SK-N-SH (cell line): Measurements from ENCODE around the gene TKTL1. TPM values are rescaled to one million over a fixed set of nuclear protein-coding genes. Genes with fewer than 3 reads are reported as not detected.

ENCODE experiments used
- CTCF ChIA-PET: fragments of 300-600, 350-600 bp; formaldehyde crosslinking; extraction: SDS; loops from one replicate; lab custom pipeline; 2021; lab: Yijun Ruan, JAX
- POLR2A ChIA-PET: fragments of 350-600 bp; sonication (Branson Sonifier 250); formaldehyde crosslinking; extraction: SDS; loops from one replicate; lab custom pipeline; 2020; ENCODE audit warnings: antibody characterized with exemption, inconsistent platforms; lab: Yijun Ruan, JAX
- DNase-seq: peaks from one replicate; pipeline ENCODE4 v3.0.0; 2012
- H2AFZ ChIP-seq: fragments of 200-600 bp; sonication (generic); 2 replicates; pipeline ENCODE4 v1.8.1; 2016; ENCODE audit warnings: antibody characterized with exemption, mild to moderate bottlenecking, low read depth
- H3F3A ChIP-seq: fragments of 200-600 bp; sonication (generic); replicated peaks from 2 replicates; pipeline ENCODE3; 2016; ENCODE audit warnings: antibody characterized with exemption, mild to moderate bottlenecking; ENCODE audit not compliant: insufficient read depth
- H3K27ac ChIP-seq, 2 experiments: fragments of 200-500 bp in 1 of 2; fragments of 200-600 bp in 1 of 2; sonication (Bioruptor generic) in 1 of 2; sonication (generic), shearing (Covaris generic) in 1 of 2; 2 replicates each; pipeline versions ENCODE4 v1.5.1 to v1.6.1; 2014 to 2016; ENCODE audit warnings: low read depth in 2 of 2, inconsistent platforms in 1 of 2, low read length in 1 of 2, mild to moderate bottlenecking in 1 of 2, mixed read lengths in 1 of 2
- H3K27me3 ChIP-seq: fragments of 200-600 bp; sonication (generic), shearing (Covaris generic); 2 replicates; pipeline ENCODE4 v1.6.1; 2016; ENCODE audit warnings: mixed run types; ENCODE audit not compliant: insufficient read depth
- H3K36me3 ChIP-seq, 2 experiments: fragments of 200-500 bp in 1 of 2; fragments of 200-600 bp in 1 of 2; sonication (Bioruptor generic) in 1 of 2; sonication (generic) in 1 of 2; replicated peaks in 1 of 2; 2 replicates each; pipeline versions ENCODE3 to v1.5.1; 2014 to 2016; ENCODE audit warnings: low read length in 1 of 2, mild to moderate bottlenecking in 1 of 2; ENCODE audit not compliant: insufficient read depth in 2 of 2, control insufficient read depth in 1 of 2
- H3K4me1 ChIP-seq, 2 experiments: fragments of 200-500 bp in 1 of 2; fragments of 200-600 bp in 1 of 2; sonication (Bioruptor generic) in 1 of 2; sonication (generic), shearing (Covaris generic) in 1 of 2; 2 replicates each; pipeline versions ENCODE4 v1.5.1 to v1.6.1; 2014 to 2016; ENCODE audit warnings: low read depth in 1 of 2, low read length in 1 of 2, mixed run types in 1 of 2; ENCODE audit not compliant: insufficient read depth in 2 of 2, control insufficient read depth in 1 of 2
- H3K4me2 ChIP-seq: fragments of 200-600 bp; sonication (generic), shearing (Covaris generic); 2 replicates; pipeline ENCODE4 v1.6.1; 2017; ENCODE audit warnings: mixed run types
- H3K4me3 ChIP-seq, 2 experiments: fragments of 200-500 bp in 1 of 2; fragments of 200-600 bp in 1 of 2; sonication (Bioruptor generic) in 1 of 2; sonication (generic), shearing (Covaris generic) in 1 of 2; 2 replicates each; pipeline versions ENCODE4 v1.5.1 to v1.8.1; 2014 to 2016; ENCODE audit warnings: low read depth in 2 of 2, inconsistent platforms in 1 of 2, low read length in 1 of 2, mild to moderate bottlenecking in 1 of 2, mixed read lengths in 1 of 2, moderate library complexity in 1 of 2
- H3K79me2 ChIP-seq: fragments of 200-600 bp; sonication (generic); 2 replicates; pipeline ENCODE4 v1.8.1; 2017; ENCODE audit warnings: mild to moderate bottlenecking; ENCODE audit not compliant: insufficient read depth
- H3K9ac ChIP-seq: fragments of 200-600 bp; sonication (generic); 2 replicates; pipeline ENCODE4 v1.6.1; 2017; ENCODE audit warnings: mixed run types
- H3K9me2 ChIP-seq: fragments of 200-600 bp; sonication (generic); 2 replicates; pipeline ENCODE4 v1.6.1; 2017; ENCODE audit warnings: mixed run types
- H3K9me3 ChIP-seq: fragments of 200-600 bp; sonication (generic); 2 replicates; pipeline ENCODE4 v1.6.1; 2017; ENCODE audit warnings: mixed run types, mild to moderate bottlenecking, moderate library complexity
- H4K20me1 ChIP-seq: fragments of 200-600 bp; sonication (generic); 2 replicates; pipeline ENCODE4 v1.6.1; 2017; ENCODE audit warnings: mild to moderate bottlenecking, mixed run types; ENCODE audit not compliant: insufficient read depth
- EP300 ChIP-seq, 2 experiments: IDR thresholded peaks; 2 replicates each; pipeline versions ENCODE4 v1.4.0 to v1.6.1; 2012; ENCODE audit warnings: borderline replicate concordance in 1 of 2, low read depth in 1 of 2, low read length in 1 of 2
- FOXJ3 ChIP-seq: sonication (generic); formaldehyde crosslinking; IDR thresholded peaks from 2 replicates; pipeline ENCODE4 v1.5.1; 2020; ENCODE audit warnings: mild to moderate bottlenecking, missing genetic modification reagents
- IRF3 ChIP-seq: fragments of 150-350 bp; IDR thresholded peaks from 2 replicates; pipeline ENCODE4 v1.6.1; 2016; ENCODE audit warnings: mild to moderate bottlenecking, low read depth, low read length
- MEF2A ChIP-seq: IDR thresholded peaks from 2 replicates; pipeline ENCODE4 v1.4.0; 2012; ENCODE audit warnings: low read depth, borderline replicate concordance
- MXI1 ChIP-seq: IDR thresholded peaks from 2 replicates; pipeline ENCODE4 v1.6.1; 2012; ENCODE audit warnings: mild to moderate bottlenecking, low read depth, low read length, improper control_type of control experiment
- PBX3 ChIP-seq: IDR thresholded peaks from 2 replicates; pipeline ENCODE4; 2012
- POLR2AphosphoS5 ChIP-seq: IDR thresholded peaks from 2 replicates; pipeline ENCODE4 v1.6.1; 2012; ENCODE audit warnings: low read depth, low read length
- RCOR1 ChIP-seq: fragments of 150-350 bp; IDR thresholded peaks from 2 replicates; pipeline ENCODE4 v1.6.1; 2017; ENCODE audit warnings: antibody characterized with exemption, low read length
- REST ChIP-seq: IDR thresholded peaks from 2 replicates; pipeline ENCODE4 v1.6.1; 2012; ENCODE audit warnings: mild to moderate bottlenecking, low read depth, low read length, moderate library complexity
- SMC3 ChIP-seq: IDR thresholded peaks from 2 replicates; pipeline ENCODE4 v1.6.1; 2012; ENCODE audit warnings: low read depth, low read length, improper control_type of control experiment
- TAF1 ChIP-seq: IDR thresholded peaks from 2 replicates; pipeline ENCODE4 v1.6.1; 2012; ENCODE audit warnings: low read depth, mild to moderate bottlenecking, low read length, moderate library complexity, borderline replicate concordance
- WGBS: methylation state at CpG from one replicate; pipeline ENCODE4 v1.1.6; 2017; ENCODE audit warnings: low lambda C conversion rate; 5-methylcytosine and 5-hydroxymethylcytosine counted together
- polyA plus RNA-seq, 3 experiments: library from polyadenylated mRNA; depleted of rRNA; stranded (reverse); fragments of >200 nt; gene quantifications; 2 replicates each; pipeline ENCODE4 v1.2.3, GENCODE V29; 2012

Gene TKTL1
- polyA plus RNA-seq, 1 of the 3 experiments (the other 2 are of a cell fraction) = not detected

GRCh38 chrX:154352012-154352401, 56.4 kb downstream of the TKTL1 start:
- peaks cover 58% of the 10 kb centered on the region for H3F3A ChIP-seq
- no peak overlapping the region for H3K27ac ChIP-seq
- H2AFZ ChIP-seq = no peak overlapping the region
- no peaks in the 10 kb centered on the region for H3K9me3 ChIP-seq
- H3K4me2 ChIP-seq = no peak overlapping the region
- CTCF ChIA-PET = no interaction called here
- peaks cover 9% of the 10 kb centered on the region for H3K79me2 ChIP-seq
- POLR2A ChIA-PET = no interaction called here
- H3K27me3 ChIP-seq = no peaks in the 10 kb centered on the region
- WGBS = 75% methylated on average over 5 of the region's 14 CpGs
- H3K4me1 ChIP-seq = peaks cover 0 to 5% of the 10 kb centered on the region in 2 experiments; a peak in 1 of 4 replicates
- DNase-seq = no peak
- TF ChIP-seq MXI1 (no peak), FOXJ3 (CRISPR knock-in tag) (no peak), REST (no peak)
- TF ChIP-seq, all 33 proteins: peak for 0
- no peak overlapping the region for H3K4me3 ChIP-seq
- no peaks in the 10 kb centered on the region for H3K9me2 ChIP-seq
- H3K36me3 ChIP-seq = peaks cover 6 to 64% of the 10 kb centered on the region in 2 experiments
- peaks cover 98% of the 10 kb centered on the region for H4K20me1 ChIP-seq
- H3K9ac ChIP-seq = no peak overlapping the region

- Histone ChIP-seq H3K9ac (no peak overlapping the region), H4K20me1 (peaks cover 98% of the 10 kb centered on the region), H3K4me1 (peaks cover 0 to under 1% of the 10 kb centered on the region in 2 experiments; a peak in 1 of 4 replicates), H3F3A (peaks cover 57% of the 10 kb centered on the region), H3K79me2 (peaks cover 11% of the 10 kb centered on the region), H3K9me2 (no peaks in the 10 kb centered on the region), H3K4me3 (no peak overlapping the region)
- ChIA-PET CTCF (no interaction called here), POLR2A (no interaction called here)
- no peak for DNase-seq
- no peak for TF ChIP-seq TAF1
- no peak for TF ChIP-seq IRF3
- no peak for TF ChIP-seq SMC3
- no peak for TF ChIP-seq PBX3
- TF ChIP-seq MEF2A = no peak
- no peak for TF ChIP-seq RCOR1
- no peak for TF ChIP-seq EP300 (IDR thresholded peaks at IDR 0.05; ENCODE audit: borderline replicate concordance in 1 of 2, low read depth in 1 of 2, low read length in 1 of 2)
- TF ChIP-seq POLR2AphosphoS5 = no peak
- TF ChIP-seq, all 33 proteins: peak for 0
- Histone ChIP-seq H3K9me3 (no peaks in the 10 kb centered on the region), H3K27me3 (no peaks in the 10 kb centered on the region), H3K36me3 (peaks cover 6 to 69% of the 10 kb centered on the region in 2 experiments), H3K27ac (no peak overlapping the region), H3K4me2 (no peak overlapping the region), H2AFZ (no peak overlapping the region)
- 56% methylated on average over 9 of the region's 13 CpGs for WGBS
These were observed 56.9 kb downstream of the TKTL1 start for GRCh38 chrX:154352466-154352865.
